ENCODE measurements around the gene CDK14.

DNA sequence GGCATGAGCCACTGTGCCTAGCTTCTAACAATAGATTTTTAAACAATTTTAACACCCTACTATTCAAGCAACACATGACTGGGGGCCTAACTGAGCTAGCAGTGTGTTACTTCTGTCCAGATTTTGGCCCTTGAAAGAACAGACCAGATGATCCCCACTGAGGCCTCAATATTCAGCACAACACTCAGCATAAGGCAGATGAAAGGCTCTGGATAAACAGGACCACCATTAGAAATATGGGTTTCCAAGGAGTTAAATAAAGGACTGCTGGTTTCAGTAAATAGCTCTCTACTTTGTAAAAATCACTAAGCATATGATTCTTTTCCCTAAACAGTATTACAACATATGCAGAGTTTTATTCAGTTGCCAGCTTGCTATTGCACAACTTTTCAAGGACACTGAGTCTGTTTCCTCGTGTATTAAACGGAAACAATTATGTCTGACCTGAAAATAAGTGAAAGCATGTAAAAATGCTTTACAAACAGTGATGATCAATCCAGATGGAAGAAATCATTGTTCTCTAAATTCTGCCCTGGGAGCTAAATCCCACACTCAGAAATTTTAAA, 644.3 kb downstream of the CDK14 start:
- TF ChIP-seq, protein P1, sequence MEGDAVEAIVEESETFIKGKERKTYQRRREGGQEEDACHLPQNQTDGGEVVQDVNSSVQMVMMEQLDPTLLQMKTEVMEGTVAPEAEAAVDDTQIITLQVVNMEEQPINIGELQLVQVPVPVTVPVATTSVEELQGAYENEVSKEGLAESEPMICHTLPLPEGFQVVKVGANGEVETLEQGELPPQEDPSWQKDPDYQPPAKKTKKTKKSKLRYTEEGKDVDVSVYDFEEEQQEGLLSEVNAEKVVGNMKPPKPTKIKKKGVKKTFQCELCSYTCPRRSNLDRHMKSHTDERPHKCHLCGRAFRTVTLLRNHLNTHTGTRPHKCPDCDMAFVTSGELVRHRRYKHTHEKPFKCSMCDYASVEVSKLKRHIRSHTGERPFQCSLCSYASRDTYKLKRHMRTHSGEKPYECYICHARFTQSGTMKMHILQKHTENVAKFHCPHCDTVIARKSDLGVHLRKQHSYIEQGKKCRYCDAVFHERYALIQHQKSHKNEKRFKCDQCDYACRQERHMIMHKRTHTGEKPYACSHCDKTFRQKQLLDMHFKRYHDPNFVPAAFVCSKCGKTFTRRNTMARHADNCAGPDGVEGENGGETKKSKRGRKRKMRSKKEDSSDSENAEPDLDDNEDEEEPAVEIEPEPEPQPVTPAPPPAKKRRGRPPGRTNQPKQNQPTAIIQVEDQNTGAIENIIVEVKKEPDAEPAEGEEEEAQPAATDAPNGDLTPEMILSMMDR (IDR thresholded peaks at IDR 0.05) = no peak
- no peak for TF ChIP-seq EZH2 (IDR thresholded peaks at IDR 0.05; ENCODE audit: borderline replicate concordance, insufficient read depth, low read depth, low read length, poor library complexity, severe bottlenecking)
